ENCODE results near the gene FADS2. TPM values are rescaled to one million over a fixed set of nuclear protein-coding genes. Genes with fewer than 3 reads are reported as not detected.
A peak's percentile ranks its signal among the peaks of the same experiment; 100 is the strongest.

Gene FADS2
- total RNA-seq, 1 donor, result 713 TPM

GRCh38 chr11:61814958-61815789, 12.9 kb upstream of the FADS2 start:
- TF ChIP-seq CTCF (IDR thresholded peaks at IDR 0.05; ENCODE audit: insufficient read depth, low read depth, low read length), result no peak
- peak overlapping the region; percentile 81 for H3K4me3 ChIP-seq (ENCODE audit: low read depth, low read length)
- DNase-seq (ENCODE audit: low read depth), result peak; percentile 98

GRCh38 chr11:61815790-61816735, 12.0 kb upstream of the FADS2 start:
- TF ChIP-seq CTCF (IDR thresholded peaks at IDR 0.05; ENCODE audit: insufficient read depth, low read depth, low read length), result no peak
- DNase-seq (ENCODE audit: low read depth), result peak; percentile 71
- peak overlapping the region; percentile 81 for H3K4me3 ChIP-seq (ENCODE audit: low read depth, low read length)

- TF ChIP-seq CTCF (IDR thresholded peaks at IDR 0.05; ENCODE audit: insufficient read depth, low read depth, low read length), result peak; percentile 56
- H3K4me3 ChIP-seq (ENCODE audit: low read depth, low read length), result peak within 1 kb of the TSS; percentile 81
- peak; percentile 98 for DNase-seq (ENCODE audit: low read depth)
These were observed 11.2 kb upstream of the FADS2 start, which contains the start of gene FADS1 for GRCh38 chr11:61816736-61817455. Gene FADS1 (minus strand): TSS chr11:61817003. CDS start chr11:61816929, 74 bp downstream.

GRCh38 chr11:61817471-61818202, 10.5 kb upstream of the FADS2 start:
- DNase-seq (ENCODE audit: low read depth), result peak; percentile 14
- H3K4me3 ChIP-seq (ENCODE audit: low read depth, low read length), result peak overlapping the region; percentile 81
- TF ChIP-seq CTCF (IDR thresholded peaks at IDR 0.05; ENCODE audit: insufficient read depth, low read depth, low read length), result no peak

GRCh38 chr11:61820174-61820573, 7.9 kb upstream of the FADS2 start:
- no peak overlapping the region for H3K4me3 ChIP-seq (ENCODE audit: low read depth, low read length)

More at GRCh38 chr11:61820174-61820573, 7.9 kb upstream of the FADS2 start:
- TF ChIP-seq CTCF (IDR thresholded peaks at IDR 0.05; ENCODE audit: insufficient read depth, low read depth, low read length), result no peak
- DNase-seq (ENCODE audit: low read depth), result peak; percentile 45

All from fibroblast of villous mesenchyme (primary cell).